Measurements from ENCODE around the gene MYO18B. TPM values are rescaled to one million over a fixed set of nuclear protein-coding genes. Genes with fewer than 3 reads are reported as not detected.

Gene MYO18B
- total RNA-seq, 1 donor from 2014 or later = 0.07 TPM

GRCh38 chr22:25883482-25884033 is 141.6 kb downstream of the MYO18B start:
- TF ChIP-seq CTCF (IDR thresholded peaks at IDR 0.05; ENCODE audit: unreplicated experiment) = no peak
- no peak overlapping the region for H3K27ac Mint-ChIP-seq
- no peaks in the 10 kb centered on the region for H3K9me3 Mint-ChIP-seq
- H3K4me3 Mint-ChIP-seq = no peak overlapping the region
- H3K27me3 Mint-ChIP-seq (ENCODE audit: low read depth) = peaks cover 70% of the 10 kb centered on the region
- no peaks in the 10 kb centered on the region for H3K4me1 Mint-ChIP-seq
- H3K36me3 Mint-ChIP-seq = no peaks in the 10 kb centered on the region
- no peak for DNase-seq (ENCODE audit: low spot score in 2 of 2, unreplicated experiment in 2 of 2)

DNA sequence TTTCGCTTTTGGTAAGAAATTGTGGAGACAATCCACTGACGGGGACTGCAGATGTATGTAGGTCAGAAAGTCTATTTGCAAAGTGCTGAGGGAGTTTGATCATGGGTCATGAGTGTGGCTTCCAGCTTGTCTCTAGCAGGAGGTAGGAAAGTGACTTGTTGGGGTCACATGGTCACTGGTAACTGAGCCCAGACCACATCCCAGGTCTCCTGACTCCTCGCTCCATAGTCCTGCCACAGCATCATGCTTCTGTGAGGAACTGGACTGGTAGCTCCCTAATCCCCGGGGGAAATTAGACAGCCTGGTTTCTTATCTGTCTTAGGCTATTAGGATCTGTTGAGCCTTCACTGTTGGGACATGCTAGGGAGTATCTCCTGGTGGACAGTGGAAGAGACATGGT is 142.1 kb downstream of the MYO18B start:
- no peak for DNase-seq (ENCODE audit: low spot score in 2 of 2, unreplicated experiment in 2 of 2)
- Mint-ChIP-seq H3K36me3 (no peaks in the 10 kb centered on the region), H3K4me1 (no peaks in the 10 kb centered on the region), H3K9me3 (no peaks in the 10 kb centered on the region), H3K27ac (no peak overlapping the region), H3K4me3 (no peak overlapping the region), H3K27me3 (ENCODE audit: low read depth) (peaks cover 72% of the 10 kb centered on the region)
- no peak for TF ChIP-seq CTCF (IDR thresholded peaks at IDR 0.05; ENCODE audit: unreplicated experiment)

GRCh38 chr22:25888399-25889054 is 146.5 kb downstream of the MYO18B start:
- no peaks in the 10 kb centered on the region for H3K9me3 Mint-ChIP-seq
- no peak for TF ChIP-seq CTCF (IDR thresholded peaks at IDR 0.05; ENCODE audit: unreplicated experiment)
- H3K4me3 Mint-ChIP-seq = no peak overlapping the region
- H3K27ac Mint-ChIP-seq = no peak overlapping the region
- no peaks in the 10 kb centered on the region for H3K4me1 Mint-ChIP-seq
- no peaks in the 10 kb centered on the region for H3K36me3 Mint-ChIP-seq
- no peak for DNase-seq (ENCODE audit: low spot score in 2 of 2, unreplicated experiment in 2 of 2)
- H3K27me3 Mint-ChIP-seq (ENCODE audit: low read depth) = peaks cover 78% of the 10 kb centered on the region

GRCh38 chr22:25890651-25891050 is 148.7 kb downstream of the MYO18B start:
- no peaks in the 10 kb centered on the region for H3K4me1 Mint-ChIP-seq
- H3K27ac Mint-ChIP-seq = no peak overlapping the region
- no peak overlapping the region for H3K4me3 Mint-ChIP-seq
- peaks cover 84% of the 10 kb centered on the region for H3K27me3 Mint-ChIP-seq (ENCODE audit: low read depth)
- H3K36me3 Mint-ChIP-seq = no peaks in the 10 kb centered on the region
- H3K9me3 Mint-ChIP-seq = no peaks in the 10 kb centered on the region
- no peak for TF ChIP-seq CTCF (IDR thresholded peaks at IDR 0.05; ENCODE audit: unreplicated experiment)
- no peak for DNase-seq (ENCODE audit: low spot score in 2 of 2, unreplicated experiment in 2 of 2)

DNA sequence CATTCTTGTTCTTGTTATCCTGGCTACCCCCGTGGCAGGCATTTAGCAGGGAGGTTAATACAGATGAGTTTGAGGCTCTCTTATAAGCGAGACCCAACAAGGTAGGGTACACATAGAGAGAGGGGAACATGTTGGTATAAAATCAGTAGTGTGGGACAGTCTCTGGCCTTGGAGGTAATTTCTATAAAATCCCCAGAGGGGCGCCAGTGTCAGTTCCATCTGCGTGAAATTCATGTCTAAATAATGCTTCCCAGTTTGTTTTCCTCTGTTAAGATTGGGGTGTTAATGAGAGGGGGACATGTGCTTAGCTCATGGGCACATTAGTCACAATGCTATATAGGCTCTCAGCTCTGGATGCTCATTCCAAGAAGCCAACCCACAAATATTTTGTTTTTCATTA is 150.7 kb downstream of the MYO18B start:
- H3K9me3 Mint-ChIP-seq = peaks cover 5% of the 10 kb centered on the region
- no peak overlapping the region for H3K27ac Mint-ChIP-seq
- no peaks in the 10 kb centered on the region for H3K4me1 Mint-ChIP-seq
- H3K4me3 Mint-ChIP-seq = no peak overlapping the region
- H3K27me3 Mint-ChIP-seq (ENCODE audit: low read depth) = peaks cover 76% of the 10 kb centered on the region
- no peak for DNase-seq (ENCODE audit: low spot score in 2 of 2, unreplicated experiment in 2 of 2)
- no peak for TF ChIP-seq CTCF (IDR thresholded peaks at IDR 0.05; ENCODE audit: unreplicated experiment)
- H3K36me3 Mint-ChIP-seq = no peaks in the 10 kb centered on the region

Measured in mesothelial cell of epicardium (in vitro differentiated cells).